H1 (cell line): ENCODE results near the gene VAV2. TPM values are rescaled to one million over a fixed set of nuclear protein-coding genes. Genes with fewer than 3 reads are reported as not detected.

Experiments
- CTCF ChIA-PET: fragments of 300-600 bp; sonication (Branson Sonifier 250); formaldehyde crosslinking; loops from one replicate; lab custom pipeline; 2021; ENCODE audit not compliant: partially characterized antibody; lab: Charles Lee
- POLR2A ChIA-PET: fragments of 300-600 bp; sonication (Branson Sonifier 250); formaldehyde crosslinking; loops from one replicate; lab custom pipeline; 2021; ENCODE audit warnings: inconsistent platforms; ENCODE audit not compliant: partially characterized antibody; lab: Charles Lee
- DNase-seq, 2 experiments: peaks; one replicate each; pipeline versions ENCODE4 v3.0.0 to v3.0.0-alpha.2; 2010 to 2022; ENCODE audit warnings: low spot score in 2 of 2, low read depth in 1 of 2, mixed read lengths in 1 of 2
- FAIRE-seq: peaks from 2 replicates; lab custom pipeline; 2011; peaks lifted over from hg19 to GRCh38; lab: Jason Lieb, UNC
- H2AFZ ChIP-seq: 2 replicates; pipeline ENCODE4 v1.8.1; 2012; ENCODE audit warnings: low read length, inconsistent platforms
- H2AK5ac ChIP-seq: 2 replicates; pipeline ENCODE4 v1.6.1; 2013; ENCODE audit warnings: low read depth, low read length
- H2BK120ac ChIP-seq: replicated peaks from 2 replicates; pipeline ENCODE3; 2013; ENCODE audit warnings: low read depth, low read length, inconsistent platforms
- H2BK12ac ChIP-seq: 2 replicates; pipeline ENCODE4 v1.6.1; 2013; ENCODE audit warnings: low read depth, low read length
- H2BK15ac ChIP-seq: 2 replicates; pipeline ENCODE4 v1.6.1; 2013; ENCODE audit warnings: low read length
- H2BK20ac ChIP-seq: 2 replicates; pipeline ENCODE4 v1.6.1; 2013; ENCODE audit warnings: low read length
- H2BK5ac ChIP-seq: 2 replicates; pipeline ENCODE4 v1.6.1; 2013; ENCODE audit warnings: low read depth, low read length
- H3K14ac ChIP-seq: 2 replicates; pipeline ENCODE4 v1.6.1; 2013; ENCODE audit warnings: inconsistent platforms; ENCODE audit not compliant: insufficient read length
- H3K18ac ChIP-seq: 2 replicates; pipeline ENCODE4 v1.6.1; 2013; ENCODE audit warnings: low read length; ENCODE audit errors: extremely low read depth
- H3K23ac ChIP-seq: 2 replicates; pipeline ENCODE4 v1.6.1; 2013; ENCODE audit warnings: inconsistent platforms; ENCODE audit not compliant: insufficient read length
- H3K23me2 ChIP-seq: 2 replicates; pipeline ENCODE4 v1.6.1; 2013; ENCODE audit warnings: low read depth, low read length
- H3K27ac ChIP-seq: 2 replicates; pipeline ENCODE4 v1.6.1; 2011; ENCODE audit warnings: low read depth, low read length, inconsistent platforms
- H3K27me3 ChIP-seq, 4 experiments: replicated peaks in 1 of 4; 1 replicate in 1 of 4; 2 replicates in 3 of 4; pipeline versions ENCODE4 v1.6.1 to v1.8.1; 2011 to 2013; ENCODE audit warnings: low read length in 3 of 4, mild to moderate bottlenecking in 3 of 4, inconsistent platforms in 2 of 4, mixed read lengths in 2 of 4, moderate library complexity in 1 of 4; ENCODE audit not compliant: control insufficient read depth in 3 of 4, insufficient read depth in 3 of 4; ENCODE audit errors: extremely low read depth in 1 of 4
- H3K36me3 ChIP-seq, 4 experiments: 2 replicates each; pipeline versions ENCODE4 v1.6.1 to v1.8.1; 2011 to 2013; ENCODE audit warnings: mild to moderate bottlenecking in 4 of 4, low read length in 3 of 4, moderate library complexity in 2 of 4, control low read depth in 1 of 4, inconsistent platforms in 1 of 4; ENCODE audit not compliant: insufficient read depth in 4 of 4, control insufficient read depth in 2 of 4
- H3K4ac ChIP-seq: replicated peaks from 2 replicates; pipeline ENCODE3; 2013; ENCODE audit warnings: low read length, low read depth, mixed read lengths, inconsistent platforms; ENCODE audit not compliant: insufficient read length
- H3K4me1 ChIP-seq, 4 experiments: replicated peaks in 1 of 4; 1 replicate in 1 of 4; 2 replicates in 3 of 4; pipeline versions ENCODE4 v1.6.1 to v1.8.1; 2011 to 2013; ENCODE audit warnings: low read length in 3 of 4, inconsistent platforms in 2 of 4, mixed read lengths in 1 of 4; ENCODE audit not compliant: insufficient read depth in 4 of 4, control insufficient read depth in 3 of 4
- H3K4me2 ChIP-seq, 2 experiments: 2 replicates each; pipeline versions ENCODE4 v1.6.1 to v1.8.1; 2011 to 2013; ENCODE audit warnings: low read depth in 2 of 2, low read length in 2 of 2, control low read depth in 1 of 2, inconsistent platforms in 1 of 2, mild to moderate bottlenecking in 1 of 2; ENCODE audit not compliant: insufficient read depth in 1 of 2
- H3K4me3 ChIP-seq, 4 experiments: fragments of 200-600, 300-600 bp in 1 of 4; sonication (generic), shearing (Covaris generic), sonication (Bioruptor Twin) in 1 of 4; 2 replicates each; pipeline versions ENCODE4 v1.5.1 to v1.8.1; 2011 to 2016; ENCODE audit warnings: low read length in 4 of 4, low read depth in 3 of 4, control low read depth in 2 of 4, inconsistent platforms in 2 of 4, mild to moderate bottlenecking in 2 of 4, mixed read lengths in 1 of 4, moderate library complexity in 1 of 4; ENCODE audit not compliant: insufficient read depth in 2 of 4; ENCODE audit errors: extremely low read depth in 1 of 4
- H3K56ac ChIP-seq: replicated peaks from 2 replicates; pipeline ENCODE3; 2013; ENCODE audit warnings: low read depth, mild to moderate bottlenecking, mixed read lengths, low read length, inconsistent platforms; ENCODE audit not compliant: insufficient read length
- H3K79me1 ChIP-seq: 2 replicates; pipeline ENCODE4 v1.6.1; 2013; ENCODE audit warnings: low read depth, low read length, control low read depth
- H3K79me2 ChIP-seq, 2 experiments: 2 replicates each; pipeline versions ENCODE4 v1.6.1 to v1.8.1; 2012 to 2013; ENCODE audit warnings: low read length in 2 of 2, mild to moderate bottlenecking in 2 of 2, inconsistent platforms in 1 of 2; ENCODE audit not compliant: insufficient read depth in 2 of 2, control insufficient read depth in 1 of 2
- H3K9ac ChIP-seq, 4 experiments: replicated peaks in 1 of 4; 1 replicate in 1 of 4; 2 replicates in 3 of 4; pipeline versions ENCODE4 v1.6.1 to v1.8.1; 2011 to 2013; ENCODE audit warnings: low read depth in 3 of 4, low read length in 3 of 4, control low read depth in 2 of 4, mild to moderate bottlenecking in 2 of 4, moderate library complexity in 2 of 4, inconsistent platforms in 1 of 4; ENCODE audit errors: extremely low read depth in 1 of 4
- H3K9me3 ChIP-seq, 2 experiments: 2 replicates each; pipeline versions ENCODE4 v1.6.1 to v1.8.1; 2012 to 2013; ENCODE audit warnings: mild to moderate bottlenecking in 2 of 2, moderate library complexity in 2 of 2, control low read depth in 1 of 2, inconsistent platforms in 1 of 2, low read depth in 1 of 2, low read length in 1 of 2, mixed read lengths in 1 of 2; ENCODE audit not compliant: insufficient read depth in 2 of 2
- H4K20me1 ChIP-seq, 2 experiments: replicated peaks in 1 of 2; 2 replicates each; pipeline versions ENCODE3 to v1.8.1; 2011 to 2013; ENCODE audit warnings: inconsistent platforms in 2 of 2, low read length in 2 of 2, mild to moderate bottlenecking in 1 of 2; ENCODE audit not compliant: insufficient read depth in 2 of 2, control insufficient read depth in 1 of 2
- H4K5ac ChIP-seq: 2 replicates; pipeline ENCODE4 v1.6.1; 2013; ENCODE audit warnings: low read length, low read depth, mixed read lengths, inconsistent platforms; ENCODE audit not compliant: insufficient read length
- H4K8ac ChIP-seq: 2 replicates; pipeline ENCODE4 v1.8.0; 2013; ENCODE audit warnings: mild to moderate bottlenecking, moderate library complexity, low read length, inconsistent platforms; ENCODE audit not compliant: insufficient read depth; ENCODE audit errors: extremely low read depth
- H4K91ac ChIP-seq: replicated peaks from 2 replicates; pipeline ENCODE3; 2013; ENCODE audit warnings: low read length, mixed read lengths, inconsistent platforms; ENCODE audit not compliant: insufficient read length
- CHD1 ChIP-seq: IDR thresholded peaks from 2 replicates; pipeline ENCODE4 v1.6.1; 2012; ENCODE audit warnings: low read depth, low read length, improper control_type of control experiment
- CHD2 ChIP-seq: IDR thresholded peaks from 2 replicates; pipeline ENCODE4 v1.6.1; 2012; ENCODE audit warnings: low read length, improper control_type of control experiment
- CREB1 ChIP-seq: IDR thresholded peaks from 2 replicates; pipeline ENCODE4 v1.6.1; 2012; ENCODE audit warnings: inconsistent platforms
- FOSL1 ChIP-seq: IDR thresholded peaks from 2 replicates; pipeline ENCODE4 v1.6.1; 2011; ENCODE audit warnings: mild to moderate bottlenecking, low read depth, low read length, moderate library complexity; ENCODE audit not compliant: insufficient read depth
- GTF2F1 ChIP-seq: IDR thresholded peaks from 2 replicates; pipeline ENCODE4 v1.6.1; 2012; ENCODE audit warnings: low read depth, low read length, improper control_type of control experiment, borderline replicate concordance
- KDM5A ChIP-seq: fragments of 200-600 bp; IDR thresholded peaks from 2 replicates; pipeline ENCODE4 v1.7.1; 2012; ENCODE audit warnings: mild to moderate bottlenecking, low read length, inconsistent platforms, mixed read lengths
- MAX ChIP-seq: IDR thresholded peaks from 2 replicates; pipeline ENCODE4 v1.6.1; 2012; ENCODE audit warnings: inconsistent platforms
- PHF8 ChIP-seq: fragments of 200-600 bp; sonication (generic); conservative IDR thresholded peaks from 2 replicates; pipeline ENCODE4 v1.7.1; 2012; ENCODE audit warnings: low read depth, mild to moderate bottlenecking, inconsistent platforms, low read length, moderate library complexity
- RBBP5 ChIP-seq: IDR thresholded peaks from 2 replicates; pipeline ENCODE4 v1.7.1; 2012; ENCODE audit warnings: low read depth, mild to moderate bottlenecking, inconsistent platforms, low read length, moderate library complexity, borderline replicate concordance
- RFX5 ChIP-seq: IDR thresholded peaks from 2 replicates; pipeline ENCODE4 v1.6.1; 2011; ENCODE audit warnings: low read depth, low read length, improper control_type of control experiment, borderline replicate concordance
- SIX5 ChIP-seq: IDR thresholded peaks from 2 replicates; pipeline ENCODE4 v1.6.1; 2011; ENCODE audit warnings: mild to moderate bottlenecking, low read depth, low read length
- SRF ChIP-seq: IDR thresholded peaks from 2 replicates; pipeline ENCODE4 v1.6.1; 2011; ENCODE audit warnings: mild to moderate bottlenecking, low read depth, low read length, moderate library complexity
- TAF7 ChIP-seq: optimal IDR thresholded peaks from 2 replicates; pipeline ENCODE3; 2011; ENCODE audit warnings: low read depth, mild to moderate bottlenecking, inconsistent platforms, low read length, moderate library complexity, borderline replicate concordance
- YY1 ChIP-seq: IDR thresholded peaks from 2 replicates; pipeline ENCODE4 v1.6.1; 2011; ENCODE audit warnings: low read depth, mild to moderate bottlenecking, low read length
- WGBS, 2 experiments: shearing (Covaris generic) in 1 of 2; methylation state at CpG; one replicate each; pipeline versions ENCODE4 v1.1.6 to v1.1.7; 2013 to 2015; ENCODE audit warnings: low lambda C conversion rate in 2 of 2, mixed read lengths in 2 of 2, inconsistent platforms in 1 of 2, low coverage in 1 of 2, missing lambda C conversion rate in 1 of 2; ENCODE audit not compliant: insufficient replicate concordance in 2 of 2, insufficient coverage in 1 of 2, insufficient read length in 1 of 2; ENCODE audit errors: extremely low coverage in 1 of 2, missing lambda C conversion rate in 1 of 2; 5-methylcytosine and 5-hydroxymethylcytosine counted together
- polyA plus RNA-seq, 7 experiments: library from polyadenylated mRNA; depleted of rRNA in 3 of 7; stranded (reverse) in 5 of 7; unstranded in 2 of 7; fragments of >200 nt in 5 of 7; fragments of 200-250 nt in 2 of 7; gene quantifications; 1 replicate in 5 of 7; 2 replicates in 1 of 7; 4 replicates in 1 of 7; pipeline versions ENCODE4 v1.2.1 to v1.2.3, GENCODE V29; 2011 to 2013; ENCODE audit warnings: missing spikeins in 2 of 7, mixed read lengths in 2 of 7
- total RNA-seq: library from RNA; stranded (reverse); fragmentation: NEBNext Ultra II Directional; extraction: Animal tissue kit (Norgen Biotek cat#: 25700); gene quantifications from 2 replicates; pipeline ENCODE4 v1.2.1, GENCODE V29; 2021

Gene VAV2
- total and polyA plus RNA-seq, 2 of the 8 experiments (the other 6 are each of a cell fraction or from before 2014, with no cell fraction given) = 13.6 to 37.6 TPM

GRCh38 chr9:133772581-133772980 lies 219.5 kb downstream of the VAV2 start:
- Histone ChIP-seq H3K4me1 (no peaks in the 10 kb centered on the region), H2AFZ (no peak overlapping the region), H3K23me2 (no peaks in the 10 kb centered on the region), H3K27ac (no peak overlapping the region), H4K8ac (no peak overlapping the region), H4K91ac (no peak overlapping the region), H4K20me1 (peaks cover 2 to 3% of the 10 kb centered on the region in 2 experiments), H3K14ac (no peak overlapping the region), H3K4me3 (no peak overlapping the region), H3K9ac (no peak overlapping the region), H3K27me3 (no peaks in the 10 kb centered on the region), H4K5ac (no peak overlapping the region), H2BK5ac (no peak overlapping the region; the same call in 1 of the 2 replicates), H3K9me3 (no peaks in the 10 kb centered on the region; a peak in 1 of 4 replicates), H3K4ac (no peak overlapping the region), H2BK12ac (no peak overlapping the region), H2AK5ac (no peak overlapping the region), H3K56ac (no peak overlapping the region), H2BK15ac (no peak overlapping the region), H2BK120ac (no peak overlapping the region), H3K18ac (no peak overlapping the region), H3K79me2 (no peaks in the 10 kb centered on the region), H3K4me2 (no peak overlapping the region), H3K36me3 (peaks cover 5 to 28% (median 18%) of the 10 kb centered on the region in 4 experiments; a peak in 7 of 8 replicates), H3K23ac (no peak overlapping the region), H2BK20ac (no peak overlapping the region), H3K79me1 (no peaks in the 10 kb centered on the region)
- TF ChIP-seq GTF2F1 (no peak), PHF8 (no peak), FOSL1 (no peak), RBBP5 (no peak), CHD2 (no peak), RFX5 (no peak), TAF7 (no peak), YY1 (no peak), CHD1 (no peak), SIX5 (no peak), KDM5A (no peak), MAX (no peak), CREB1 (no peak), SRF (no peak)
- 90% methylated on average over 7 of the region's 7 CpGs; no CpG with 5 or more reads in 1 of the 2 experiments for WGBS, 2 experiments
- DNase-seq = no peak
- ChIA-PET CTCF (interaction anchor here (1.2 to 6.8 kb wide), 3 partner anchors 8 to 30 kb away, joined by 3 to 65 read pairs (median 15); no protein-coding TSS in a partner anchor), POLR2A (no interaction called here)
- no peak for FAIRE-seq
